22Rv1 (cell line): ENCODE data around the gene SELE.

Source experiments
- ZFX ChIP-seq: fragments of 450-650 bp; IDR thresholded peaks from 2 replicates; pipeline ENCODE4 v1.6.1; 2017; ENCODE audit warnings: antibody characterized with exemption, borderline replicate concordance
- TF ChIP-seq, protein P1 (sequence below): fragments of 450-650 bp; IDR thresholded peaks from 2 replicates; pipeline ENCODE4 v1.5.1; 2017; ENCODE audit warnings: mild to moderate bottlenecking

DNA sequence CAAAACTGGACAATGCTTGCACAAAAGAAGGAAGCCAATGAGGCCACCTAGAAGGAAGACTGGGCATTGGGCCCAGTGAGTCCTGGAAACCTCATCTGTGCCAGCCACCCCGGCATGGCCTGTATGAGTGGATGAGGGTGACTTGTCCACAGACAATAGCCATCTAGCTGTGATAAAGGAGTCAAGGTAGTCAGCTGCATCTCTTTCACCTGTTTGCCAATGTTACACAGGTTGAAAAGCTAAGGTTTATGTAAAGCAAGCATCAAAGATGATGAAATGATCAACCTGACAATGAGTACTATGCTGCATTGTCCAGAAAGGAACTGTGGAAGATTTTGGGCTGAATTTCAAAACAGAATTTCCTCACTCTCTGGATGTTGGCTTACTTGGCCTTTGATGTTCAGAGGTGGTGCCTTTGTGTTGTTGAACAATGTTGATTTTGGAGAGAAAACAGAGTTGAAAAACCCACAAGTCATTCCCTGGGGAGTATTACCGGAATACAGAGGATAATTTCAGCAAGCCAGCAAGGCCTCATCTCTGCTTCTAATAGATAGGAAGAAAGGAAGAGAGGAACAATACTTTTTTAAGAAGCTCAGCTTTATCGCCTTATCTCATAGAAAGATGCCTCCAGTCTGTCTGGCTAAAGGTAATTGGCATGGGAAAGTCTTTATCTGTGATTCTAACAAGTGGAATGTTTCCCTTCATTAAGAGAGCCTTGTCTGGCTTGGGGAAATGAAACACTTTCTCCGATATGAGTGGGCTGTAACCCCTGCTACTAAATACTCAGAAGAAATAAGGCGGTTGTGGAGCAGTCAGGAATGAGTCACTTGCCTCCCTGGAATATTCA, 11.4 kb upstream of the SELE start:
- TF ChIP-seq, protein P1, sequence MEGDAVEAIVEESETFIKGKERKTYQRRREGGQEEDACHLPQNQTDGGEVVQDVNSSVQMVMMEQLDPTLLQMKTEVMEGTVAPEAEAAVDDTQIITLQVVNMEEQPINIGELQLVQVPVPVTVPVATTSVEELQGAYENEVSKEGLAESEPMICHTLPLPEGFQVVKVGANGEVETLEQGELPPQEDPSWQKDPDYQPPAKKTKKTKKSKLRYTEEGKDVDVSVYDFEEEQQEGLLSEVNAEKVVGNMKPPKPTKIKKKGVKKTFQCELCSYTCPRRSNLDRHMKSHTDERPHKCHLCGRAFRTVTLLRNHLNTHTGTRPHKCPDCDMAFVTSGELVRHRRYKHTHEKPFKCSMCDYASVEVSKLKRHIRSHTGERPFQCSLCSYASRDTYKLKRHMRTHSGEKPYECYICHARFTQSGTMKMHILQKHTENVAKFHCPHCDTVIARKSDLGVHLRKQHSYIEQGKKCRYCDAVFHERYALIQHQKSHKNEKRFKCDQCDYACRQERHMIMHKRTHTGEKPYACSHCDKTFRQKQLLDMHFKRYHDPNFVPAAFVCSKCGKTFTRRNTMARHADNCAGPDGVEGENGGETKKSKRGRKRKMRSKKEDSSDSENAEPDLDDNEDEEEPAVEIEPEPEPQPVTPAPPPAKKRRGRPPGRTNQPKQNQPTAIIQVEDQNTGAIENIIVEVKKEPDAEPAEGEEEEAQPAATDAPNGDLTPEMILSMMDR = no peak
- no peak for TF ChIP-seq ZFX
